ENCODE measurements around the gene MAGI2. TPM values are rescaled to one million over a fixed set of nuclear protein-coding genes. Genes with fewer than 3 reads are reported as not detected.

Gene MAGI2
- total RNA-seq, 1 experiment from 2014 or later: 14.3 TPM

DNA sequence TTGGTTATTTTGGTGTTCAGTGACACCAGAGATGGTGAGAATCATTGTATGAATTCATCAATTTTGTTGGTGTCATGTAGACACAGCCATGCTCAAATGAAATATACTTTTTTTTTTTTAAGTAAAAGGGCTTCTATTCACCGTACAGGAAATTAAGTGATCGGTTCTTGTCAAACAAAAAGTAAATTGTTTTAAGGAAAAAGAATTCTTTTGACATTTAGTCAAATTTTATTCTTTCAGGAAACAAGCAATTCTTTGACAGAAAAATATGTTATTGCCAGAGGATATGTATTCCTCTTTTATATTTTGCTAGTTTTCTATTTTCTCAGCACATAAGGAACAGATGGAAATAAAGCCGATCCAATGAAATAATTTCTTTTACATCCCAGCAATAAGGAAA is 551.9 kb downstream of the MAGI2 start:
- H2BK15ac ChIP-seq (ENCODE audit: low read depth, low read length): no peak overlapping the region
- H2AK5ac ChIP-seq (ENCODE audit: insufficient read length, low read length): no peak overlapping the region
- no peak overlapping the region for H3K4me2 ChIP-seq (ENCODE audit: insufficient read depth, insufficient read length, low read length)
- no peak for DNase-seq
- Mint-ChIP-seq H3K4me3 (no peak overlapping the region), H3K4me1 (peaks cover 5% of the 10 kb centered on the region in 2 experiments), H3K27me3 (ENCODE audit: low read depth) (no peaks in the 10 kb centered on the region), H3K27ac (no peak overlapping the region), H3K9me3 (no peaks in the 10 kb centered on the region), H3K36me3 (ENCODE audit: insufficient read depth in 1 of 3, low read depth in 3 of 3) (no peaks in the 10 kb centered on the region)
- no peak overlapping the region for H4K8ac ChIP-seq (replicated peaks; ENCODE audit: insufficient read length, low read depth, low read length)
- H4K91ac ChIP-seq (ENCODE audit: insufficient read length, low read depth, low read length): no peak overlapping the region
- H3K4ac ChIP-seq (ENCODE audit: low read depth, low read length): no peak overlapping the region
- H3K23me2 ChIP-seq (ENCODE audit: insufficient read length, low read depth, low read length, poor library complexity, severe bottlenecking): no peaks in the 10 kb centered on the region
- no peak overlapping the region for H3K27ac ChIP-seq (ENCODE audit: insufficient read length, low read depth, low read length)
- no peaks in the 10 kb centered on the region for H3K27me3 ChIP-seq (ENCODE audit: insufficient read depth, low read length)
- H4K5ac ChIP-seq (ENCODE audit: insufficient read length, low read depth, low read length): no peak overlapping the region
- H3K14ac ChIP-seq (ENCODE audit: insufficient read depth, low read length): no peak overlapping the region
- no peaks in the 10 kb centered on the region for H3K79me1 ChIP-seq (ENCODE audit: insufficient read depth, low read depth, low read length, poor library complexity, severe bottlenecking)
- WGBS (ENCODE audit: extremely low coverage, insufficient read length, low lambda C conversion rate): no CpG with 5 or more reads among the region's 3 CpGs
- no peak overlapping the region for H3K18ac ChIP-seq (ENCODE audit: insufficient read length, low read depth, low read length)
- no peaks in the 10 kb centered on the region for H3K4me1 ChIP-seq (ENCODE audit: insufficient read depth, low read length)
- no peaks in the 10 kb centered on the region for H3K79me2 ChIP-seq (ENCODE audit: insufficient read depth, low read length)
- H3K9ac ChIP-seq (ENCODE audit: extremely low read depth, insufficient read length, low read length): no peak overlapping the region
- no peak overlapping the region for H2AFZ ChIP-seq (ENCODE audit: low read length)
- no peak for TF ChIP-seq CTCF (conservative IDR thresholded peaks at IDR 0.05)
- H2BK120ac ChIP-seq (ENCODE audit: low read depth, low read length, poor library complexity, severe bottlenecking): no peak overlapping the region
- no peaks in the 10 kb centered on the region for H4K20me1 ChIP-seq (ENCODE audit: control insufficient read depth, insufficient read depth, insufficient read length)
- no peaks in the 10 kb centered on the region for H3K9me3 ChIP-seq (ENCODE audit: control insufficient read depth, low read depth, low read length)
- H2BK5ac ChIP-seq (ENCODE audit: insufficient read length, low read length): no peak overlapping the region
- H3K56ac ChIP-seq (ENCODE audit: insufficient read length, low read depth, low read length): no peak overlapping the region
- no peak overlapping the region for H2BK20ac ChIP-seq (ENCODE audit: low read depth, low read length, poor library complexity, severe bottlenecking)
- H2BK12ac ChIP-seq (ENCODE audit: insufficient read length, low read depth, low read length): no peak overlapping the region
- no peak overlapping the region for H3T11ph ChIP-seq (ENCODE audit: low read length)
- H3K23ac ChIP-seq (ENCODE audit: insufficient read length, low read depth, low read length): no peak overlapping the region
